DOHH2 (cell line): Measurements from ENCODE around the gene ZNF625.
A peak's percentile ranks its signal among the peaks of the same experiment; 100 is the strongest.

ENCODE experiments used
- H3F3A ChIP-seq: fragments of 200-600 bp; sonication (generic), shearing (Covaris generic); 2 replicates; pipeline ENCODE4 v1.6.0; 2016; ENCODE audit warnings: antibody characterized with exemption, mild to moderate bottlenecking; ENCODE audit not compliant: control insufficient read depth, insufficient read depth
- H3K27ac ChIP-seq: fragments of 200-600 bp; sonication (generic); 2 replicates; pipeline ENCODE4 v1.5.1; 2014; ENCODE audit warnings: low read depth, mild to moderate bottlenecking, low read length, moderate library complexity
- H3K27me3 ChIP-seq: fragments of 200-600 bp; sonication (generic); 2 replicates; pipeline ENCODE4 v1.6.1; 2014; ENCODE audit warnings: mild to moderate bottlenecking, low read length, mixed read lengths; ENCODE audit not compliant: control insufficient read depth
- H3K36me3 ChIP-seq: fragments of 200-600 bp; sonication (generic); 2 replicates; pipeline ENCODE4 v1.6.1; 2014; ENCODE audit warnings: mild to moderate bottlenecking, low read length, moderate library complexity, mixed read lengths; ENCODE audit not compliant: control insufficient read depth
- H3K4me1 ChIP-seq: fragments of 200-600 bp; sonication (generic); 2 replicates; pipeline ENCODE4 v1.6.1; 2014; ENCODE audit warnings: mild to moderate bottlenecking, low read length, mixed read lengths; ENCODE audit not compliant: control insufficient read depth
- H3K4me2 ChIP-seq: fragments of 200-600 bp; sonication (generic); 2 replicates; pipeline ENCODE4 v1.6.0; 2014; ENCODE audit warnings: mild to moderate bottlenecking, low read length, moderate library complexity
- H3K4me3 ChIP-seq: fragments of 200-600 bp; sonication (generic); 2 replicates; pipeline ENCODE4 v1.5.1; 2014; ENCODE audit warnings: mild to moderate bottlenecking, low read length, mixed read lengths
- H3K79me2 ChIP-seq: fragments of 200-600 bp; sonication (generic); 2 replicates; pipeline ENCODE4 v1.6.1; 2014; ENCODE audit warnings: mild to moderate bottlenecking, low read length, mixed read lengths; ENCODE audit not compliant: control insufficient read depth
- H3K9me2 ChIP-seq: fragments of 200-600 bp; sonication (generic); replicated peaks from 2 replicates; pipeline ENCODE4 v1.6.1; 2014; ENCODE audit warnings: mild to moderate bottlenecking, low read length, mixed read lengths; ENCODE audit not compliant: control insufficient read depth
- H3K9me3 ChIP-seq: fragments of 200-600 bp; sonication (generic); 2 replicates; pipeline ENCODE4 v1.6.1; 2014; ENCODE audit warnings: antibody characterized with exemption, low read length, mixed read lengths; ENCODE audit not compliant: control insufficient read depth, insufficient read depth
- H4K20me1 ChIP-seq: fragments of 200-600 bp; sonication (generic); 2 replicates; pipeline ENCODE4 v1.6.0; 2014; ENCODE audit warnings: low read depth, mild to moderate bottlenecking, antibody characterized with exemption, low read length, moderate library complexity; ENCODE audit not compliant: control insufficient read depth, insufficient read depth
- EZH2phosphoT487 ChIP-seq: fragments of 200-600 bp; sonication (generic); IDR thresholded peaks from 2 replicates; pipeline ENCODE4 v1.6.1; 2017; ENCODE audit warnings: borderline replicate concordance, mild to moderate bottlenecking, antibody characterized with exemption, low read length, moderate library complexity, mixed read lengths
- TF ChIP-seq, protein P1 (sequence below): fragments of 200-600 bp; sonication (generic); IDR thresholded peaks from one replicate; pipeline ENCODE4 v1.5.1; 2014; ENCODE audit warnings: antibody characterized with exemption, mild to moderate bottlenecking, low read depth, low read length; ENCODE audit not compliant: poor library complexity, severe bottlenecking

ZNF625 gene

DNA sequence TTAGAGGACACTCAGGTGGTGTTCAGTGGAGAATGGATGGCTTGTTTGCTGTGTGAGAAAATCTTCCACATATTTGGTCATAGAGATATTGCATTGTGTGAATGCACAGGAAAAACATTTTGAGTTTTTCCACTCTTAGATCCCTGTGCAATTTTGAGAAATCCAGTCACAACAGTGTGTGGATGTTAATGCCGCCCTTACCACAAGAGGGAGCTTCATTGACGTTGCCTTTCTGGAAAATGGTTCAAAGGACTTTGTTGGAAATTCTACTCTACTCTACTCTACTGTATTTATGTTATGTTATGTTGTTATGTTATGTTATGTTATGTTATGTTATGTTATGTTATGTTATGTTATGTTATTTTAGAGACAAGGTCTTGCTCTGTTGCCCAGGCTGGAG, 29.8 kb downstream of the ZNF625 start:
- TF ChIP-seq EZH2phosphoT487, result no peak
- TF ChIP-seq, protein P1, sequence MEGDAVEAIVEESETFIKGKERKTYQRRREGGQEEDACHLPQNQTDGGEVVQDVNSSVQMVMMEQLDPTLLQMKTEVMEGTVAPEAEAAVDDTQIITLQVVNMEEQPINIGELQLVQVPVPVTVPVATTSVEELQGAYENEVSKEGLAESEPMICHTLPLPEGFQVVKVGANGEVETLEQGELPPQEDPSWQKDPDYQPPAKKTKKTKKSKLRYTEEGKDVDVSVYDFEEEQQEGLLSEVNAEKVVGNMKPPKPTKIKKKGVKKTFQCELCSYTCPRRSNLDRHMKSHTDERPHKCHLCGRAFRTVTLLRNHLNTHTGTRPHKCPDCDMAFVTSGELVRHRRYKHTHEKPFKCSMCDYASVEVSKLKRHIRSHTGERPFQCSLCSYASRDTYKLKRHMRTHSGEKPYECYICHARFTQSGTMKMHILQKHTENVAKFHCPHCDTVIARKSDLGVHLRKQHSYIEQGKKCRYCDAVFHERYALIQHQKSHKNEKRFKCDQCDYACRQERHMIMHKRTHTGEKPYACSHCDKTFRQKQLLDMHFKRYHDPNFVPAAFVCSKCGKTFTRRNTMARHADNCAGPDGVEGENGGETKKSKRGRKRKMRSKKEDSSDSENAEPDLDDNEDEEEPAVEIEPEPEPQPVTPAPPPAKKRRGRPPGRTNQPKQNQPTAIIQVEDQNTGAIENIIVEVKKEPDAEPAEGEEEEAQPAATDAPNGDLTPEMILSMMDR, result peak; percentile 64
- no peaks in the 10 kb centered on the region for H3K9me2 ChIP-seq
- no peak overlapping the region for H3K4me3 ChIP-seq
- H3K79me2 ChIP-seq, result no peaks in the 10 kb centered on the region
- no peak overlapping the region for H3K4me2 ChIP-seq
- no peaks in the 10 kb centered on the region for H3K4me1 ChIP-seq
- no peak overlapping the region for H3K27ac ChIP-seq
- H3K9me3 ChIP-seq, result no peaks in the 10 kb centered on the region
- no peaks in the 10 kb centered on the region for H3F3A ChIP-seq
- no peaks in the 10 kb centered on the region for H3K27me3 ChIP-seq
- H3K36me3 ChIP-seq, result peaks cover 3% of the 10 kb centered on the region
- no peaks in the 10 kb centered on the region for H4K20me1 ChIP-seq

DNA sequence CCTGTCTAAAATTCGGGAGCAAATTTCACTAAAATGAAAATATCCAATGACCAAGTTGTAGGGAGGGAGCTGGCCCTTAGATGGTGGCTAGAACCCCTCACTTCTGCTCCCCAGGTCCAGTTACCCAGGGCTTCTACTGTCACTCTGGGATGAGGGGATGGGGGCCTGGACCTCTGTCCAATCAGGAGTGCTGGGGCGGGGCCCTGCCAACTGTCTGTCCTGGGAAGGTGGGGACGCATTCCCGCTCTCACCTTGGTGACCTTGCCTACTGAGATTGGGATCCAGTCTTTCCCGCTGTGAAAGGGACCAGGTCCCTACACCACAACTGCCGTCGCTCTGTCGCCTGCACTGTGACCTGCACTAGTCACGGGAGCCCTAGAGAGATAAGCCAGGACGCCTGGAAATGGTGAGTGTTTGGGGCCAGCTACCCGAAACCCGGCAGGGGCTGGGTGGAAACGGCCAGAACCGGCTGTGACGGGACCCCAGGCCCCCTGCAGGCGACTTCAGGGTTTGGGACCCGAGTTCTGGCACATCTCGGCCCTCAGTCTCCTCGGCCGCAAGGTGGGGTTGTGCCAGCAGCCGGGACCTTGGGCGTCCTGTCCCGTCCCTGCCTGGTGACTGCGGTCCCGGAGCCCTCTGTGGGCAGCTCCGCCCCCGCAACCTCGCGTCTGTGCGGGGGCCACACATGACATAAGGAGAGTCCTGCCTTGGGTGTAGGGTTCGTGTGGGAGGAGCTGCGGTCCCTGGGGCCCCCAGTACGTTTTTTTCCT, 39.1 kb downstream of the ZNF625 start:
- TF ChIP-seq EZH2phosphoT487, result no peak
- TF ChIP-seq, protein P1, result no peak
- no peak overlapping the region for H3K4me3 ChIP-seq
- H4K20me1 ChIP-seq, result no peaks in the 10 kb centered on the region
- H3K27me3 ChIP-seq, result no peaks in the 10 kb centered on the region
- H3K9me2 ChIP-seq, result no peaks in the 10 kb centered on the region
- no peaks in the 10 kb centered on the region for H3F3A ChIP-seq
- H3K4me2 ChIP-seq, result no peak overlapping the region
- no peaks in the 10 kb centered on the region for H3K9me3 ChIP-seq
- H3K36me3 ChIP-seq, result no peaks in the 10 kb centered on the region
- H3K27ac ChIP-seq, result no peak overlapping the region
- no peaks in the 10 kb centered on the region for H3K4me1 ChIP-seq
- no peaks in the 10 kb centered on the region for H3K79me2 ChIP-seq

DNA sequence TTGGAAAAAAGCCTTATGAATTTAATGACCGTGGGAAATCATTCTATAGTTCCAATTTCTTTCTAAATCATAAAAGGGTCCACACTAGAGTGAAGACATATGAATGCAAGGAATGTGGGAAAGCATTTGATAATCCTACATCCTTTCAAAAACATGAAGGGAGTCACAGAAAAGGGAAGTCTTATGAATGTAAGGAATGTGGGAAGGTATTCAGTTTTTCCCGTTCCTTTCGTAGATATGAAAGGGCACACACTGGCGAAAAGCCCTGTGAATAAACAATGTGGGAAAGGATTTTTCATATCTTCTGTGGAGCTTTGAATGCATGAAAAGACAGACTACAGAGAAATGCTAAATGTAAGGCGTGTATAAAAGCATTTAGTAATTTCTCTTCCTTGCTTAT, 43.4 kb downstream of the ZNF625 start:
- no peaks in the 10 kb centered on the region for H3F3A ChIP-seq
- TF ChIP-seq, protein P1, result no peak
- no peak for TF ChIP-seq EZH2phosphoT487
- no peaks in the 10 kb centered on the region for H3K4me1 ChIP-seq
- no peak overlapping the region for H3K4me2 ChIP-seq
- H3K27ac ChIP-seq, result no peak overlapping the region
- H3K9me3 ChIP-seq, result no peaks in the 10 kb centered on the region
- no peaks in the 10 kb centered on the region for H3K27me3 ChIP-seq
- no peaks in the 10 kb centered on the region for H3K36me3 ChIP-seq
- no peaks in the 10 kb centered on the region for H3K79me2 ChIP-seq
- no peaks in the 10 kb centered on the region for H3K9me2 ChIP-seq
- H3K4me3 ChIP-seq, result no peak overlapping the region
- H4K20me1 ChIP-seq, result no peaks in the 10 kb centered on the region
